ENCODE data around the gene VWA3B. TPM values are rescaled to one million over a fixed set of nuclear protein-coding genes. Genes with fewer than 3 reads are reported as not detected.

The VWA3B gene
- total RNA-seq, 4 donors from 2014 or later = 0.27 TPM; not detected in 3

GRCh38 chr2:98234776-98235175 lies 147.8 kb downstream of the VWA3B start:
- Histone ChIP-seq H3K9me3 (no peaks in the 10 kb centered on the region), H3K4me1 (no peaks in the 10 kb centered on the region), H3K27me3 (no peaks in the 10 kb centered on the region), H3K4me3 (no peak overlapping the region), H3K27ac (no peak overlapping the region), H3K36me3 (no peaks in the 10 kb centered on the region)
- TF ChIP-seq CTCF (IDR thresholded peaks at IDR 0.05) = no peak
- TF ChIP-seq POLR2A (IDR thresholded peaks at IDR 0.05) = no peak
- DNase-seq = no peak

- Histone ChIP-seq H3K27ac (no peak overlapping the region), H3K4me3 (no peak overlapping the region), H3K9me3 (no peaks in the 10 kb centered on the region), H3K4me1 (no peaks in the 10 kb centered on the region), H3K36me3 (no peaks in the 10 kb centered on the region), H3K27me3 (no peaks in the 10 kb centered on the region)
- TF ChIP-seq CTCF (IDR thresholded peaks at IDR 0.05) = no peak
- no peak for TF ChIP-seq POLR2A (IDR thresholded peaks at IDR 0.05)
- no peak for DNase-seq
Measured at GRCh38 chr2:98236935-98237334, 150.0 kb downstream of the VWA3B start.

- Histone ChIP-seq H3K9me3 (no peaks in the 10 kb centered on the region), H3K27me3 (no peaks in the 10 kb centered on the region), H3K4me3 (no peak overlapping the region), H3K4me1 (no peaks in the 10 kb centered on the region), H3K36me3 (no peaks in the 10 kb centered on the region), H3K27ac (no peak overlapping the region)
- no peak for DNase-seq
- no peak for TF ChIP-seq CTCF (IDR thresholded peaks at IDR 0.05)
- TF ChIP-seq POLR2A (IDR thresholded peaks at IDR 0.05) = no peak
Measured at GRCh38 chr2:98240786-98241398, 153.9 kb downstream of the VWA3B start.

- Histone ChIP-seq H3K36me3 (no peaks in the 10 kb centered on the region), H3K9me3 (no peaks in the 10 kb centered on the region), H3K4me3 (no peak overlapping the region), H3K27ac (no peak overlapping the region), H3K27me3 (no peaks in the 10 kb centered on the region), H3K4me1 (no peaks in the 10 kb centered on the region)
- no peak for DNase-seq
- TF ChIP-seq POLR2A (IDR thresholded peaks at IDR 0.05) (no peak), CTCF (IDR thresholded peaks at IDR 0.05) (no peak)
Measured at GRCh38 chr2:98241592-98241991, 154.6 kb downstream of the VWA3B start.

- no peaks in the 10 kb centered on the region for H3K36me3 ChIP-seq
- H3K27ac ChIP-seq = no peak overlapping the region
- no peak for TF ChIP-seq POLR2A (IDR thresholded peaks at IDR 0.05)
- TF ChIP-seq CTCF (IDR thresholded peaks at IDR 0.05) = no peak
- no peaks in the 10 kb centered on the region for H3K4me1 ChIP-seq
- no peaks in the 10 kb centered on the region for H3K9me3 ChIP-seq
- no peaks in the 10 kb centered on the region for H3K27me3 ChIP-seq
- DNase-seq = no peak
- H3K4me3 ChIP-seq = no peak overlapping the region
Measured at GRCh38 chr2:98242003-98242402, 155.0 kb downstream of the VWA3B start.

- no peak for DNase-seq
- TF ChIP-seq CTCF (IDR thresholded peaks at IDR 0.05) (no peak), POLR2A (IDR thresholded peaks at IDR 0.05) (no peak)
Measured at GRCh38 chr2:98245491-98245890, 158.5 kb downstream of the VWA3B start.

More at GRCh38 chr2:98245491-98245890, 158.5 kb downstream of the VWA3B start:
- H3K4me3 ChIP-seq = no peak overlapping the region
- H3K27me3 ChIP-seq = no peaks in the 10 kb centered on the region
- peaks cover 0 to 8% (median 0%) of the 10 kb centered on the region in 4 donors for H3K9me3 ChIP-seq
- no peak overlapping the region for H3K27ac ChIP-seq
- H3K4me1 ChIP-seq = no peaks in the 10 kb centered on the region
- H3K36me3 ChIP-seq = no peaks in the 10 kb centered on the region
